ENCODE measurements around the gene SPTSSB. TPM values are rescaled to one million over a fixed set of nuclear protein-coding genes. Genes with fewer than 3 reads are reported as not detected.

The SPTSSB gene, protein sequence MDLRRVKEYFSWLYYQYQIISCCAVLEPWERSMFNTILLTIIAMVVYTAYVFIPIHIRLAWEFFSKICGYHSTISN
- 0.12 and 0.18 TPM in 2 replicates for total RNA-seq (2014; rRNA removed; shearing (Covaris generic))

DNA sequence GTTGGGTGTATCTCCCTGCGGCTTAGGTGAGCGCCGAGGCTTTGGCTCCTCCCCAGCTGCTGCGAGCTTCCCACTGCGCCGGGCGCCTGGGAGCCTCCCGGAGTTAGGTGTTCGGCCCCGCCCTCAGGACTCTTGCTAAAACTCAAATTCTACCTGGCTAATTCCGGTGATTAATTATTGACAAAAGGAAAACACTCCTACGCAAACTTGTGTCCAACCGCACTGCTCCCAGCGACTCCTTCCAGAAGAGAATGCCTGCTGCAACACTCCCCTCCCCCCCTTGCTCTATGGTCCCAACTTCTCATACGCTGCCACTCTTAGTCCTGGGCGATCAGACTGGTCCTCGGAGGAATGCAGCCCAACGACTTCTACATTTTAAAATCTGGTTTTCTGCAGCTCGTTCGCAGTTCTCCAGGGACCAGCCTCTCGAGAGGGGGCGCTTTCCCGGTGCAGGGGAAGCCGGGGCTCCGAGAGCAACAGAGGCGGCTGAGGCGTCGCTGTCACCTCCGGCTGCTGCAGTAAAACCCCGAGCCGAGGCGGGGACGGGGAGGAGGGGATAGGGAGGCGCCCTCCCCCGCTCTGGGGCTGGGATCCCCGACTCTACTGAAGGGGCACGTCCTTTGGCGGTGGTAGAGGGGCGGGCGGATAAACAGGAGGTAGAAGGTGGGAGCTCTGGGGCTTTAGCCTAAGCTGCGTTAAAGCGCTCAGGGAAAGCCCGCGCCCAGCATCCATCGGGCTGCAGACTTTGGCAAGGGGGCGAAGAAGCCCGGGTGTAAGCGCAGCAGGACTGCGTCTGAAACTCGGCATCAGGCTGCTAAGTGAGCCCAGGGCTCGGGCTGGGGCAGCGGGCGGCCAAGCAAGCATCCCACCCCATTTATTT, at the start of gene SPTSSB:
TSS of gene SPTSSB (minus strand) at position 77 of the 880 bp plus-strand sequence. CDS start 25,194 bp downstream, outside the sequence.
- H3K27me3 ChIP-seq, result no peaks in the 10 kb centered on the region
- DNase-seq, result peak; percentile 40 to 54
- no peaks in the 10 kb centered on the region for H3K9me3 ChIP-seq (replicated peaks)
- H3K4me1 ChIP-seq, result peaks cover 4% of the 10 kb centered on the region; the same call in 1 of the 2 replicates
- peak within 1 kb of the TSS; percentile 55 for H3K4me3 ChIP-seq
- no peaks in the 10 kb centered on the region for H3K36me3 ChIP-seq
- H3K27ac ChIP-seq, result no peak within 1 kb of the TSS

- no peaks in the 10 kb centered on the region for H3K9me3 ChIP-seq (replicated peaks)
- no peak overlapping the region for H3K27ac ChIP-seq
- no peaks in the 10 kb centered on the region for H3K27me3 ChIP-seq
- H3K36me3 ChIP-seq, result no peaks in the 10 kb centered on the region
- DNase-seq, result no peak
- H3K4me1 ChIP-seq, result peaks cover 18% of the 10 kb centered on the region
- no peak overlapping the region for H3K4me3 ChIP-seq
These were observed 49.4 kb upstream of the SPTSSB start for GRCh38 chr3:161420746-161421145.

- no peak for DNase-seq
- no peak overlapping the region for H3K27ac ChIP-seq
- H3K4me3 ChIP-seq, result no peak overlapping the region
These were observed 48.4 kb upstream of the SPTSSB start for GRCh38 chr3:161419555-161420333.

GRCh38 chr3:161415506-161416231, 44.4 kb upstream of the SPTSSB start:
- H3K4me3 ChIP-seq, result no peak overlapping the region
- DNase-seq, result no peak

More at GRCh38 chr3:161419555-161420333, 48.4 kb upstream of the SPTSSB start:
- H3K4me1 ChIP-seq, result peaks cover 16% of the 10 kb centered on the region
- no peaks in the 10 kb centered on the region for H3K9me3 ChIP-seq (replicated peaks)
- no peaks in the 10 kb centered on the region for H3K27me3 ChIP-seq
- no peaks in the 10 kb centered on the region for H3K36me3 ChIP-seq

DNA sequence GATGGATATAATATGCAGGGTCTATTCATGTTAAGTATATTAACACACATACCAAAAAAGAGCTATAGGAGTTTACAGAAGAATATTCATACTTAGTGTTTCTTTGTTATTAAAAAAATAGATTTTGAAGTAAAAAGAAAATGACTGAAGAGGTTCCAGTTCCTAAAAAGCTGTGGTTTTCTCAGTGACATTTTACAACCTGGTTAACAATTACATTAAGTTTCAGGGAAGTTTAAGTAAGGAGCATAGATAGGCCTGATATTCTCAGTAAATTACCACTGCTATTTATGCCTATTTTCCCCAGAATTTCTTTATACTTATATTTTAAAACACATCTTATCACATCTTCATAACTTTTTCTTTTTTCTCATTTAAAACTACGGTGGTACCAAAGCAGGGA, 43.6 kb upstream of the SPTSSB start:
- no peak overlapping the region for H3K27ac ChIP-seq
- no peaks in the 10 kb centered on the region for H3K4me1 ChIP-seq
- no peaks in the 10 kb centered on the region for H3K9me3 ChIP-seq (replicated peaks)
- no peak overlapping the region for H3K4me3 ChIP-seq
- no peak for DNase-seq
- H3K36me3 ChIP-seq, result no peaks in the 10 kb centered on the region
- no peaks in the 10 kb centered on the region for H3K27me3 ChIP-seq

More at GRCh38 chr3:161415506-161416231, 44.4 kb upstream of the SPTSSB start:
- no peaks in the 10 kb centered on the region for H3K36me3 ChIP-seq
- no peaks in the 10 kb centered on the region for H3K9me3 ChIP-seq (replicated peaks)
- no peak overlapping the region for H3K27ac ChIP-seq
- no peaks in the 10 kb centered on the region for H3K27me3 ChIP-seq
- no peaks in the 10 kb centered on the region; the same call in 1 of the 2 replicates for H3K4me1 ChIP-seq

DNA sequence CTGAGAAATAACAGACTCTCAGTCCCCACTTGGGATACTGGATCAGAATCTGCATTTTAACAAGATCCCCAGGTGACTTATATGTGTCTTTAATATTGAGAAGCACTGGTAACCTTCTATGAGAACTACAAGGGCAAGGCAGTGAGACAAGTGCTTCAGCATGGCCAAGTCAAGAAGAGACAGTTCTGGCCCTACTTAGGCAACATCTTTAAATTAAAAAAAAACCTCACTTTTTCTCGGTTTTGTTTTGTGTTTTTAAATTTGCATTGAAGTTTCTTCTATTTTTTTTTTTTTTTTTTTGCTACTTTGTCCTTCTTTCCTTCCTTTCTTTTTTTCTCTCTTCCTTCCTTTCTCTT, 42.5 kb upstream of the SPTSSB start:
- H3K27ac ChIP-seq, result no peak overlapping the region
- H3K36me3 ChIP-seq, result no peaks in the 10 kb centered on the region
- H3K9me3 ChIP-seq (replicated peaks), result no peaks in the 10 kb centered on the region
- H3K4me1 ChIP-seq, result no peaks in the 10 kb centered on the region
- H3K4me3 ChIP-seq, result no peak overlapping the region
- no peaks in the 10 kb centered on the region for H3K27me3 ChIP-seq
- no peak for DNase-seq

DNA sequence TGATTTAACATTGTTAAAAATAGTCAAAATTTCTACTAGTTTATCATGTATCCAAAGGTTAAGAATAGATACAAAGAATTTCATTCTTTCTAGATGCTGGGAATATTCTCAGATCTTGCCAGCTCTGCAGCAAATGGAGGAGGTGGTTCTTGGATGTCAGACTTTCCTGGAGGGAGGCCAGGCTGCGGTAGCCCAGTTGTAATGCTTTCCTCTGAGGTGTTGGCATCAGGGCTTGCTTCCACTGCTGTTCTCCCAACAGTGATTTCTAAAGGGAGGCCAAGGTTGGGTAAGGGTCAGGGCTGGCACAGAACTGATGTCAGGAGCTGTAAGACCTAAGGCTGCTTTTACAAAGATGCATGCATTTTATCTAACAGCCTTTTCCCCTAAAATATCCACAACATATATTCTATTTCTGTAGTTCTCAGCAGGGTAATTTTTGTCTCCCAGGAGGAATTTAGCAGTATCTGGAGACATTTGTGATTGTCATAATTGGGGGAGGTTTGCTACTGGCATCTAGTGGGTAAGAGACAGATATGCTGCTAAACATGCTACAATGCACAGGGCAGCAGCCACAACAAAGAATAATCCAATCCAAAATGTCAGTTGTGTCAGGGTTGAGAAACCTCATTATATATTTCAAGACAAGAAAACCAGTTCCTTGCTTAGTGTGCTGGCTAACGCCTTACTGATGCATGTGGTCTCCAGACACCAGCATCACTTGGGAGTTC, 42.0 kb upstream of the SPTSSB start:
- DNase-seq, result no peak
- H3K27me3 ChIP-seq, result no peaks in the 10 kb centered on the region
- H3K4me3 ChIP-seq, result no peak overlapping the region
- H3K9me3 ChIP-seq (replicated peaks), result no peaks in the 10 kb centered on the region
- H3K36me3 ChIP-seq, result no peaks in the 10 kb centered on the region
- H3K27ac ChIP-seq, result no peak overlapping the region
- H3K4me1 ChIP-seq, result no peaks in the 10 kb centered on the region

DNA sequence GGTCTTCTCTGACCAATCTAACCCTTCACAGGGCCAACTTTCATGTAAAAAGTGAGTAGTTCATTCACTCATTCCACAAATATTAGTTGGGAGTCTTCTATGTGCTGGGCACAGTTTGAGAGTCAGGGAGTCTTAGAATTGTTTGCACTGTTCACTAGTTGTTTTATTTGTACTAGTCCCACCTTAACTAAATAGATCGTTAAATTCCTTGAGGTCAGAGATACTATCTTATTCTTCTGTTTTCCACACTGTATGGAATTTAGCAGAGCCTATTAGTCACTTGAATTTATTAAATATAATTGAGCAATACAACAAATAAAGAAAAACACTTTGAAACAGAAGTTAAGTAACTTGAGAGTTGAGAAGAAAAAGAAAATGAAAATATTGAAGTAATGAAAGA, 40.8 kb upstream of the SPTSSB start:
- Histone ChIP-seq H3K36me3 (no peaks in the 10 kb centered on the region), H3K4me3 (no peak overlapping the region)
- no peak for DNase-seq

GRCh38 chr3:161409858-161410257, 38.5 kb upstream of the SPTSSB start:
- Histone ChIP-seq H3K27ac (no peak overlapping the region), H3K9me3 (replicated peaks) (no peaks in the 10 kb centered on the region), H3K4me3 (no peak overlapping the region), H3K27me3 (no peaks in the 10 kb centered on the region), H3K36me3 (no peaks in the 10 kb centered on the region), H3K4me1 (no peaks in the 10 kb centered on the region)
- DNase-seq, result no peak

More for the DNA sequence above, 40.8 kb upstream of the SPTSSB start:
- Histone ChIP-seq H3K9me3 (replicated peaks) (no peaks in the 10 kb centered on the region), H3K27me3 (no peaks in the 10 kb centered on the region), H3K27ac (no peak overlapping the region), H3K4me1 (no peaks in the 10 kb centered on the region)

DNA sequence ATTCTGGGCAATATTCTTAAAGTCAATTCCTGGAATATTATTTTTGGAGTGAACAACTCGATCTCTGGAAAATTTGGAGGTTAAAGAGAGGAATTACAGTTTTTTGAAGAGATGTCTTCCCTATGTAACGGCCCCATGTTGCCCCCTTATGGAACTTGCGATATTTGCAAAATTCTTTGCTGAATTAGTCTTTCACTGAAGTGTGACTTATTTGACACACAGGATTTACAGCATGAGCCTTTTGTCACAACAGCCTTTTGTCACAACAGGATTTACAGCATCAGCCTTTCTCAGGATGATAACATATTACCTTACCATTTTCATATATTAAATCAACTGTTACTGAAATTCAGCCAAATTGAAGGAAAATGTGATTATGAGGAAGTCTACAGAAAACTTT, 37.8 kb upstream of the SPTSSB start:
- H3K36me3 ChIP-seq, result no peaks in the 10 kb centered on the region
- H3K4me1 ChIP-seq, result no peaks in the 10 kb centered on the region
- H3K27me3 ChIP-seq, result no peaks in the 10 kb centered on the region
- DNase-seq, result peak; percentile 12 to 63
- no peaks in the 10 kb centered on the region for H3K9me3 ChIP-seq (replicated peaks)
- no peak overlapping the region for H3K4me3 ChIP-seq
- H3K27ac ChIP-seq, result no peak overlapping the region

DNA sequence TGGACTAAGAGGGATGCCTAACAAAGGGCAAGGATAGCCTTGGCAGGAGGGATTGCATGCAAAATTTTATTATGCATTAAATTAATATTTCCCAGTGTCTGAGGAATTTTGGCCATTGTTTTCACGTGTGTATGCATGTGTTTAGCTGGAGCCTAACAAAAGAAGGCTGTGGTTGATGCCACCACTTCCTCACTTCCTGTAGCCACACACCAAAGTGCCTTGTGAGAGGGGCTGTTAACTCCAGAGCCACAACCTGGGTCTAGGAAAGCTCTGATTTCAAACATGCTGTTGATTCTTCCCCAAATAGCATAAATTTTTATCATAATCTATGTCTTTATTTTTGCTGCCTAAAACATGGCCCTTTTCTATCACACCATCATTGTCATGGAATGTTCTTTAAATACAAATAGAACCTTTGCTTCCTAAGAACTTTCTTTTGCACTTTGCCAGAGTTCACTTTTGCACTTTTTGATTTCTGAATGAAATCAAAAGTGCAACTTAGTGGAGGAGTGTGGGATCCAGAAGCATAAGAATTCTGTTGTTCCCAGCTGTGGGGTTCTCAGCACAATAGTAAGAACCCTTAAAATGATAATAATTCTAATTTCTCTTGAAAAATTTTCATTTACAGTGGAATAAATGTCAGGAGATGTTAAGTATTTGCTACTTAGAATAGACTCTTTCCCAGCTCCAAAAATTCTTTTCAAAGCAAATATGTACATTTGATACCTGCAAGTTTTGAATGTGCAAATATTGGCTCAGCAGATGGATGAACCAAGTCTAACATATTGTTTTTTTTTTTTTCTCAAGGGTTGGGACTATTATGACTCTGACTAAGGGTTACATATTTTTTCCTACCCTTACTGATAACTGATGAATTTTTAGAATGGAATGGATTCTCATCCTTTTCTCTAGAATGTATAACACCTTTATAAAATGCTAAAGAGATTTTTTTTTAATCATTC, 35.6 kb upstream of the SPTSSB start:
- H3K27me3 ChIP-seq, result no peaks in the 10 kb centered on the region
- DNase-seq, result no peak
- no peak overlapping the region for H3K27ac ChIP-seq
- H3K9me3 ChIP-seq (replicated peaks), result no peaks in the 10 kb centered on the region
- H3K4me1 ChIP-seq, result no peaks in the 10 kb centered on the region
- no peaks in the 10 kb centered on the region for H3K36me3 ChIP-seq
- no peak overlapping the region for H3K4me3 ChIP-seq

GRCh38 chr3:161405836-161406235, 34.5 kb upstream of the SPTSSB start:
- no peak overlapping the region for H3K27ac ChIP-seq
- no peaks in the 10 kb centered on the region for H3K36me3 ChIP-seq
- no peaks in the 10 kb centered on the region for H3K9me3 ChIP-seq (replicated peaks)
- DNase-seq, result no peak
- H3K4me3 ChIP-seq, result no peak overlapping the region
- H3K27me3 ChIP-seq, result no peaks in the 10 kb centered on the region
- no peaks in the 10 kb centered on the region for H3K4me1 ChIP-seq

DNA sequence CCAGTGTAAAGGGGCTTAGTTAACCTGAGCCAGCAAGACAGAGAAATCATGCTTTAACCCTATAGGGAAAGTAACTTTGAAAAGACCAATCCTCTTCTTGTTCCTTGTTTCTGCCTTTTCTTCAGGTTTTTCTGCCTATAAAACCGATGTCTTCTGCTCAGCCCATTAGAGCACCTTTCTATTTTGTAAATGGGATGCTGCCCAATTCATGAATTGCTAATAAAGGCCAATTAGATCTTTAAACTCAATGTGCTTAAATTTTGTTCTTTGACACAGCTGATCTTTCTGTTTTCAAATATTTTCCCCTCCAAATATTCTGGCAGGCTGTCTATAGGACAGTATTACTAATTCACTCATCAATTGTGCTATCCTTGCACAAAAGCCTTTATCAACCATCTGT, 33.8 kb upstream of the SPTSSB start:
- no peak for DNase-seq
- no peaks in the 10 kb centered on the region for H3K36me3 ChIP-seq

More for the DNA sequence above, 33.8 kb upstream of the SPTSSB start:
- Histone ChIP-seq H3K4me1 (no peaks in the 10 kb centered on the region), H3K9me3 (replicated peaks) (no peaks in the 10 kb centered on the region), H3K27ac (no peak overlapping the region), H3K27me3 (no peaks in the 10 kb centered on the region), H3K4me3 (no peak overlapping the region)

Data from SJCRH30 (cell line).